ENCODE data around the gene DPH1.

- TF ChIP-seq POLR2A (IDR thresholded peaks at IDR 0.05; ENCODE audit: low read length) (no peak), GATA1 (IDR thresholded peaks at IDR 0.05; ENCODE audit: low read depth, low read length) (no peak)
These were observed 18.3 kb upstream of the DPH1 start for GRCh38 chr17:2011411-2012371.

All from erythroblast (primary cell).